K562 (cell line): Measurements from ENCODE around the gene PPP3CB. TPM values are rescaled to one million over a fixed set of nuclear protein-coding genes. Genes with fewer than 3 reads are reported as not detected.

Experiments
- CTBP1 ChIP-seq: fragments of 450-650 bp; IDR thresholded peaks from 2 replicates; pipeline ENCODE4 v1.6.1; 2016; ENCODE audit warnings: borderline replicate concordance
- ILF3 ChIP-seq: fragments of 450-650 bp; IDR thresholded peaks from 2 replicates; pipeline ENCODE4 v1.6.1; 2018; ENCODE audit warnings: antibody characterized with exemption, mild to moderate bottlenecking, moderate library complexity, borderline replicate concordance
- MEF2A ChIP-seq: IDR thresholded peaks from 2 replicates; pipeline ENCODE4 v1.6.1; 2011; ENCODE audit warnings: low read depth, mild to moderate bottlenecking, low read length, moderate library complexity; ENCODE audit not compliant: control insufficient read depth
- SMARCE1 ChIP-seq: fragments of 450-650 bp; IDR thresholded peaks from 2 replicates; pipeline ENCODE4 v1.7.1; 2016; ENCODE audit warnings: mild to moderate bottlenecking
- TBP ChIP-seq: optimal IDR thresholded peaks from 2 replicates; pipeline ENCODE3; 2011; ENCODE audit warnings: low read depth, low read length, improper control_type of control experiment
- ZNF354B ChIP-seq: fragments of 250-450 bp; sonication (Bioruptor Pico); IDR thresholded peaks from 2 replicates; pipeline ENCODE4 v1.4.0; 2020
- ZNF584 ChIP-seq: fragments of 200-800 bp; sonication (Bioruptor generic); IDR thresholded peaks from 2 replicates; pipeline ENCODE4 v1.6.1; 2016; ENCODE audit warnings: low read depth, mild to moderate bottlenecking, missing genetic modification characterization, missing compliant biosample characterization
- polyA plus RNA-seq, 8 experiments: library from polyadenylated mRNA; depleted of rRNA in 4 of 8; stranded (reverse) in 5 of 8; unstranded in 3 of 8; fragments of >200 nt; fragmentation: Nextera tagmentation in 2 of 8; fragmentation: Illumina TruSeq in 1 of 8; extraction: Ambion mirVana in 2 of 8; extraction: Trizol in 1 of 8; gene quantifications; 2 replicates each; pipeline versions ENCODE4 v1.2.1 to v1.2.3, GENCODE V29; 2011 to 2014; ENCODE audit warnings: inconsistent platforms in 1 of 8, missing spikeins in 1 of 8
- total RNA-seq, 7 experiments: library from RNA; depleted of rRNA in 6 of 7; stranded (reverse); fragments of >200 nt in 6 of 7; fragmentation: Illumina TruSeq in 2 of 7; extraction: Trizol in 2 of 7; gene quantifications; 2 replicates each; pipeline versions ENCODE4 v1.2.1 to v1.2.3, GENCODE V29; 2011 to 2021; ENCODE audit warnings: low replicate concordance in 1 of 7
- TF ChIP-seq, protein P1 (sequence below): fragments of 200-600 bp; sonication (generic); IDR thresholded peaks from one replicate; pipeline ENCODE4 v1.6.1; 2012; ENCODE audit warnings: mild to moderate bottlenecking, low read depth, low read length, inconsistent platforms
- TF ChIP-seq, protein P2 (sequence below): fragments of 200-400 bp; formaldehyde crosslinking; IDR thresholded peaks from 2 replicates; pipeline ENCODE4 v1.6.1; 2017; ENCODE audit warnings: mild to moderate bottlenecking, low read depth, low read length, moderate library complexity
- TF ChIP-seq, protein P3 (sequence below): sonication (generic); formaldehyde crosslinking; IDR thresholded peaks from 2 replicates; pipeline ENCODE4 v1.8.0; 2022; ENCODE audit warnings: missing genetic modification reagents, mild to moderate bottlenecking, borderline replicate concordance
- TF ChIP-seq, protein P4 (sequence below): fragments of 250-450 bp; sonication (Bioruptor Pico); IDR thresholded peaks from 2 replicates; pipeline ENCODE4 v1.6.1; 2021; ENCODE audit warnings: mild to moderate bottlenecking

PPP3CB gene
- total and polyA plus RNA-seq, 9 of the 15 experiments (the other 6 are each of a cell fraction or from before 2014, with no cell fraction given) = 9.6 to 27.6 (median 17.8) TPM

DNA sequence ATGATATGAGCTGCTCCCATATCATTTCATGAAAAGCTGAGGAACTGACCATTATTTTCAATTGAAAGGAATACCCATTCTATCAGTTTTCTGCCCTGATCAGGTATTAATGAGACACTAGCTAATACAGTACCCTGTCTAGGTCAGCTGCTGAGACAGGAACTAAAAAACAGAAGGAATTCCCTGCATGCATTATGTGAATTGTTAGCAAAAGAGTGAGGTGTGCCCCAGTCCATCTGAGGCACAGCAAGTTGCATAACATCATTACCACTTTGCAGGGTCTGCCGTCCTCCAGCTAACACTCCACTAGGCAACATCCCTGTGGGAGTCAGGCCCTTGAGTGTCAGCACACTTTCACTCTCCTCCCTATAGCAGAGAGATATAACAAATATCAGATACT is 51.4 kb downstream of the PPP3CB start (continued):
- TF ChIP-seq, protein P1, sequence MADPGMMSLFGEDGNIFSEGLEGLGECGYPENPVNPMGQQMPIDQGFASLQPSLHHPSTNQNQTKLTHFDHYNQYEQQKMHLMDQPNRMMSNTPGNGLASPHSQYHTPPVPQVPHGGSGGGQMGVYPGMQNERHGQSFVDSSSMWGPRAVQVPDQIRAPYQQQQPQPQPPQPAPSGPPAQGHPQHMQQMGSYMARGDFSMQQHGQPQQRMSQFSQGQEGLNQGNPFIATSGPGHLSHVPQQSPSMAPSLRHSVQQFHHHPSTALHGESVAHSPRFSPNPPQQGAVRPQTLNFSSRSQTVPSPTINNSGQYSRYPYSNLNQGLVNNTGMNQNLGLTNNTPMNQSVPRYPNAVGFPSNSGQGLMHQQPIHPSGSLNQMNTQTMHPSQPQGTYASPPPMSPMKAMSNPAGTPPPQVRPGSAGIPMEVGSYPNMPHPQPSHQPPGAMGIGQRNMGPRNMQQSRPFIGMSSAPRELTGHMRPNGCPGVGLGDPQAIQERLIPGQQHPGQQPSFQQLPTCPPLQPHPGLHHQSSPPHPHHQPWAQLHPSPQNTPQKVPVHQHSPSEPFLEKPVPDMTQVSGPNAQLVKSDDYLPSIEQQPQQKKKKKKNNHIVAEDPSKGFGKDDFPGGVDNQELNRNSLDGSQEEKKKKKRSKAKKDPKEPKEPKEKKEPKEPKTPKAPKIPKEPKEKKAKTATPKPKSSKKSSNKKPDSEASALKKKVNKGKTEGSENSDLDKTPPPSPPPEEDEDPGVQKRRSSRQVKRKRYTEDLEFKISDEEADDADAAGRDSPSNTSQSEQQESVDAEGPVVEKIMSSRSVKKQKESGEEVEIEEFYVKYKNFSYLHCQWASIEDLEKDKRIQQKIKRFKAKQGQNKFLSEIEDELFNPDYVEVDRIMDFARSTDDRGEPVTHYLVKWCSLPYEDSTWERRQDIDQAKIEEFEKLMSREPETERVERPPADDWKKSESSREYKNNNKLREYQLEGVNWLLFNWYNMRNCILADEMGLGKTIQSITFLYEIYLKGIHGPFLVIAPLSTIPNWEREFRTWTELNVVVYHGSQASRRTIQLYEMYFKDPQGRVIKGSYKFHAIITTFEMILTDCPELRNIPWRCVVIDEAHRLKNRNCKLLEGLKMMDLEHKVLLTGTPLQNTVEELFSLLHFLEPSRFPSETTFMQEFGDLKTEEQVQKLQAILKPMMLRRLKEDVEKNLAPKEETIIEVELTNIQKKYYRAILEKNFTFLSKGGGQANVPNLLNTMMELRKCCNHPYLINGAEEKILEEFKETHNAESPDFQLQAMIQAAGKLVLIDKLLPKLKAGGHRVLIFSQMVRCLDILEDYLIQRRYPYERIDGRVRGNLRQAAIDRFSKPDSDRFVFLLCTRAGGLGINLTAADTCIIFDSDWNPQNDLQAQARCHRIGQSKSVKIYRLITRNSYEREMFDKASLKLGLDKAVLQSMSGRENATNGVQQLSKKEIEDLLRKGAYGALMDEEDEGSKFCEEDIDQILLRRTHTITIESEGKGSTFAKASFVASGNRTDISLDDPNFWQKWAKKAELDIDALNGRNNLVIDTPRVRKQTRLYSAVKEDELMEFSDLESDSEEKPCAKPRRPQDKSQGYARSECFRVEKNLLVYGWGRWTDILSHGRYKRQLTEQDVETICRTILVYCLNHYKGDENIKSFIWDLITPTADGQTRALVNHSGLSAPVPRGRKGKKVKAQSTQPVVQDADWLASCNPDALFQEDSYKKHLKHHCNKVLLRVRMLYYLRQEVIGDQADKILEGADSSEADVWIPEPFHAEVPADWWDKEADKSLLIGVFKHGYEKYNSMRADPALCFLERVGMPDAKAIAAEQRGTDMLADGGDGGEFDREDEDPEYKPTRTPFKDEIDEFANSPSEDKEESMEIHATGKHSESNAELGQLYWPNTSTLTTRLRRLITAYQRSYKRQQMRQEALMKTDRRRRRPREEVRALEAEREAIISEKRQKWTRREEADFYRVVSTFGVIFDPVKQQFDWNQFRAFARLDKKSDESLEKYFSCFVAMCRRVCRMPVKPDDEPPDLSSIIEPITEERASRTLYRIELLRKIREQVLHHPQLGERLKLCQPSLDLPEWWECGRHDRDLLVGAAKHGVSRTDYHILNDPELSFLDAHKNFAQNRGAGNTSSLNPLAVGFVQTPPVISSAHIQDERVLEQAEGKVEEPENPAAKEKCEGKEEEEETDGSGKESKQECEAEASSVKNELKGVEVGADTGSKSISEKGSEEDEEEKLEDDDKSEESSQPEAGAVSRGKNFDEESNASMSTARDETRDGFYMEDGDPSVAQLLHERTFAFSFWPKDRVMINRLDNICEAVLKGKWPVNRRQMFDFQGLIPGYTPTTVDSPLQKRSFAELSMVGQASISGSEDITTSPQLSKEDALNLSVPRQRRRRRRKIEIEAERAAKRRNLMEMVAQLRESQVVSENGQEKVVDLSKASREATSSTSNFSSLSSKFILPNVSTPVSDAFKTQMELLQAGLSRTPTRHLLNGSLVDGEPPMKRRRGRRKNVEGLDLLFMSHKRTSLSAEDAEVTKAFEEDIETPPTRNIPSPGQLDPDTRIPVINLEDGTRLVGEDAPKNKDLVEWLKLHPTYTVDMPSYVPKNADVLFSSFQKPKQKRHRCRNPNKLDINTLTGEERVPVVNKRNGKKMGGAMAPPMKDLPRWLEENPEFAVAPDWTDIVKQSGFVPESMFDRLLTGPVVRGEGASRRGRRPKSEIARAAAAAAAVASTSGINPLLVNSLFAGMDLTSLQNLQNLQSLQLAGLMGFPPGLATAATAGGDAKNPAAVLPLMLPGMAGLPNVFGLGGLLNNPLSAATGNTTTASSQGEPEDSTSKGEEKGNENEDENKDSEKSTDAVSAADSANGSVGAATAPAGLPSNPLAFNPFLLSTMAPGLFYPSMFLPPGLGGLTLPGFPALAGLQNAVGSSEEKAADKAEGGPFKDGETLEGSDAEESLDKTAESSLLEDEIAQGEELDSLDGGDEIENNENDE = no peak
- no peak for TF ChIP-seq ZNF354B (CRISPR knock-in tag)
- TF ChIP-seq, protein P2, sequence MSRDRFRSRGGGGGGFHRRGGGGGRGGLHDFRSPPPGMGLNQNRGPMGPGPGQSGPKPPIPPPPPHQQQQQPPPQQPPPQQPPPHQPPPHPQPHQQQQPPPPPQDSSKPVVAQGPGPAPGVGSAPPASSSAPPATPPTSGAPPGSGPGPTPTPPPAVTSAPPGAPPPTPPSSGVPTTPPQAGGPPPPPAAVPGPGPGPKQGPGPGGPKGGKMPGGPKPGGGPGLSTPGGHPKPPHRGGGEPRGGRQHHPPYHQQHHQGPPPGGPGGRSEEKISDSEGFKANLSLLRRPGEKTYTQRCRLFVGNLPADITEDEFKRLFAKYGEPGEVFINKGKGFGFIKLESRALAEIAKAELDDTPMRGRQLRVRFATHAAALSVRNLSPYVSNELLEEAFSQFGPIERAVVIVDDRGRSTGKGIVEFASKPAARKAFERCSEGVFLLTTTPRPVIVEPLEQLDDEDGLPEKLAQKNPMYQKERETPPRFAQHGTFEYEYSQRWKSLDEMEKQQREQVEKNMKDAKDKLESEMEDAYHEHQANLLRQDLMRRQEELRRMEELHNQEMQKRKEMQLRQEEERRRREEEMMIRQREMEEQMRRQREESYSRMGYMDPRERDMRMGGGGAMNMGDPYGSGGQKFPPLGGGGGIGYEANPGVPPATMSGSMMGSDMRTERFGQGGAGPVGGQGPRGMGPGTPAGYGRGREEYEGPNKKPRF = no peak
- no peak for TF ChIP-seq CTBP1
- TF ChIP-seq, protein P3, sequence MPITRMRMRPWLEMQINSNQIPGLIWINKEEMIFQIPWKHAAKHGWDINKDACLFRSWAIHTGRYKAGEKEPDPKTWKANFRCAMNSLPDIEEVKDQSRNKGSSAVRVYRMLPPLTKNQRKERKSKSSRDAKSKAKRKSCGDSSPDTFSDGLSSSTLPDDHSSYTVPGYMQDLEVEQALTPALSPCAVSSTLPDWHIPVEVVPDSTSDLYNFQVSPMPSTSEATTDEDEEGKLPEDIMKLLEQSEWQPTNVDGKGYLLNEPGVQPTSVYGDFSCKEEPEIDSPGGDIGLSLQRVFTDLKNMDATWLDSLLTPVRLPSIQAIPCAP (CRISPR knock-in tag) = no peak
- no peak for TF ChIP-seq ZNF584 (CRISPR knock-in tag)
- TF ChIP-seq, protein P4, sequence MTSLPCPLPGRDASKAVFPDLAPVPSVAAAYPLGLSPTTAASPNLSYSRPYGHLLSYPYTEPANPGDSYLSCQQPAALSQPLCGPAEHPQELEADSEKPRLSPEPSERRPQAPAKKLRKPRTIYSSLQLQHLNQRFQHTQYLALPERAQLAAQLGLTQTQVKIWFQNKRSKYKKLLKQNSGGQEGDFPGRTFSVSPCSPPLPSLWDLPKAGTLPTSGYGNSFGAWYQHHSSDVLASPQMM = no peak
- TF ChIP-seq ILF3 = no peak
- TF ChIP-seq SMARCE1 = no peak
- no peak for TF ChIP-seq TBP
- no peak for TF ChIP-seq MEF2A
- TF ChIP-seq, all 486 proteins: peak for 0
